ENCODE measurements around the gene ACOX3.
A peak's percentile ranks its signal among the peaks of the same experiment; 100 is the strongest.
"Not testable (repeated sequence)": the region's sequence is repeated elsewhere in the genome, so short reads cannot be mapped to it uniquely, and the experiment has no call there.

ACOX3 gene

DNA sequence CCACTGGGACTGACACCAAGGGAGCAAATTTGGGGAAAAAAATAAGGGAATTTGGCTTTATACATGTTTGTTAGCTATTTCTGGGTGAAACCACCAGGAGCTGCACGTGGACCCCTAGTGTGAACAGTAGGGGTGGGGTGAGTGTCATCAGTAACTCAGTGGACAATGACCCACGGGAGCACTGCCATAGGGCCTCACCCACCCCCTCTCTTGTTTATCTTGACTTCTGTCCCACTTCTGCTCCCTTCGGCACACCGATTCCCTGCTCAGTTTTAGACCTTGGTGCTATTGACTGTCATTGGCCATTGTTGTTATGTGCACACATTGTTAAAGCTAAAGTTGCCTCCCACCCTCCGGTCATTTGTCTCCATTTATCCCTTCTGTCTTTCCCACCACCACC, 9.0 kb downstream of the ACOX3 start:
- no peak for DNase-seq

DNA sequence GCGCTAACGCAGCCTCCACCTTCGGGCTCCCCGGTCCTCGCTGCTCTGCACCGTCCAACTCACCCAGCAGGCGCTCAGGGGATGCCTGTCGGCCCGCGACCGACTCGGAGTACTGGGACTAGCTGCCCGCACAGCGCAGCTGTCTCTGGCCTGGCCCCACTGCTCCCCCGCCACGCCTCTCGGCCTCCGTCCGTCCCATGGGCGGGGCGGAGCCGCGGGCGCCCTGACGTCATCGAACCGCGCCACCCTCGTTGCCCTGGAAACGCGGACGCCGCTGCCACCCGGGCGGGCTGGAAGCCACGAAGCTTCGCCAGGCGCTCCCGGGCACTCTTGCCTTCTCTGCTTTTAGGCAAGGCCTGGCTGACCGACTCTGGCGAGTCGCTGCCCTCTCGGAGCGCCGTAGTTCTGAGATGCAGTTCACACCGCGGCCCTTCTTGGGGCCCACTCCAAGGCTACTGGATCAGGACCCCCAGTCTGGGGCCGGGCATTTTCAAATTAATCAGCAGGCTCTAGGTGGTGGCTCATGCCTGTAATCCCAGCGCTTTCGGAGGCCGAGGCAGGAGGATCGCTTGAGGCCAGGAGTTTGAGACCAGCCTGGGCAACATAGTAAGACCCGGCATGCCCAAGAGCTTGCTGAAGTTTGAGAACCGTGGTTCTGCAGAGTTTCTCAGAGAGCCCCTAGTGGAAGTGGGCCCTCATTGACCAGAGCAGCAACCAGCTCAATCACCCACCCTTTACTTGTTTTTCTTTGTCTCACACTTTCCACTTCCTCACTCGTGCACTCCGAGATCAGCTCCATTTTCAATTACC, 12.0 kb downstream of the ACOX3 start:
- DNase-seq = peak; percentile 59

DNA sequence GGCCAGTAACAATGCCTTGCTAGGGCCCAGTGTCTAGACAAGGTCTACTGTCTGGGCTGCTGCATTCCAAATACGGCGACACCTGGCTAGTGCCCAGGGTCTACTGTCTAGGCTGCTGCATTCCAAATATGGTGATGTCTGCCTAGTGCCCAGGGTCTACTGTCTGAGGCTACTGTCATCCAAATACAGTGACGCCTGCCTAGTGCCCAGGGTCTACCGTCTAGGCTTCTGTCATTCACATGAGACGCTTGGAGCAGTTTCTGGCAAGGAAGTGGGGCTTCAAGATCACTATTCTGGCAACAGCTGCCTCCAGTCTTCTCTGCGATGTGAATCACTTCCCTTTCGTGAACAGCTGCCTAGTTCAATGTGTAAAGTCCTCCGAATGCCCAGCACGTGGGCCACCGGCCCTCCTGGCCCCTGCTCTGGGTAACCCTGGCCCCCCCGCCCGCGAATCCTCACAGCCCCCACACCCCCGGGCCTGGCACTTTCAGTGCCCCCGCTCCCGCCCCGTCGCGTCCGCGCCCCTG, 12.7 kb downstream of the ACOX3 start:
- no peak for DNase-seq

DNA sequence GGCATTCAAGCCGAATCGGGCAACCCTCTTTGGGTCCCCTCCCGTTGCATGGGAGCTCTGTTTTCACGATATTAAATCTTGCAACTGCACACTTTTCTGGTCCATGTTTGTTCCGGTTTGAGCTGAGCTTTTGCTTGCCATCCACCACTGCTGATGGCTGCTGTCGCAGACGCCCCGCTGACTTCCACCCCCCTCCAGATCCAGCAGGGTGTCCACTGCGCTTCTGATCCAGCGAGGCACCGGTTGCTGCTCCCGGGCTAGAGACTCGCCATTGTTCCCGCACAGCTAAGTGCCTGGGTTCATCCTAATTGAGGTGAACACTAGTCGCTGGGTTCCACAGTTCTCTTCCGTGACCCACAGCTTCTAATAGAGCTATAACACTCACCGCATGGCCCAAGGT, 13.3 kb downstream of the ACOX3 start:
- DNase-seq = no peak

DNA sequence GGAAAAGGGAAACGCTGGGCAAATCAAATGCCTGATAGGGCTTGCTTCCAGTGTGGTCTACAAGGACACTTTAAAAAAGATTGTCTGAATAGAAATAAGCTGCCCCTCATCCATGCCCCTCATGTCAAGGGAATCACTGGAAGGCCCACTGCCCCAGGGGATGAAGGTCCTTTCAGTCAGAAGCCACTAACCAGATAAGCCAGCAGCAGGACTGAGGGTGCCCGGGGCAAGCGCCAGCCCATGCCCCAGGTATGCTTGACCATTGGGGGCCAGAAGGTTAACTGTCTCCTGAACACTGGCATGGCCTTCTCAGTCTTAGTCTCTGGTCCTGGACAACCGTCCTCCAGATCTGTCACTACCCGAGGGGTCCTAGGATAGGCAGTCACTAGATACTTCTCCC, 17.7 kb downstream of the ACOX3 start:
- DNase-seq = no peak

DNA sequence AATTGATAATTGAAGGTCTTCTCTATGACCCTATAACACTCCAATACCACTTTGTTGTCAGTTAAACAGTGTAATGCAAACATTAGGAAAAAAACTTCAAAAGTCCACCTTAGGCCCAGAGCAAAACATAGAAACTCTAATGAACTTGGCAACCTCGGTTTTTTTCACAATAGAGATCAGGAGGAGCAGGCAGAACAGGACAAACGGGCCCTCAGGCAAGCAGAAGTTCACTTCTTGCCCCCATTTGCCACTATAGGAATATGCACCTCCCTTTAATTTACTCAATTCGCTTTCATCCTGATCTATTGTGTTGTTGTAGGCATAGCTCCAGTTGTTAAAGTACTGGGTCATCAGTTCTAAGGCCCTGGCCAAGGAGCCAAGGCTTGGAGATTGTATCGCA, 18.2 kb downstream of the ACOX3 start:
- DNase-seq = no peak

DNA sequence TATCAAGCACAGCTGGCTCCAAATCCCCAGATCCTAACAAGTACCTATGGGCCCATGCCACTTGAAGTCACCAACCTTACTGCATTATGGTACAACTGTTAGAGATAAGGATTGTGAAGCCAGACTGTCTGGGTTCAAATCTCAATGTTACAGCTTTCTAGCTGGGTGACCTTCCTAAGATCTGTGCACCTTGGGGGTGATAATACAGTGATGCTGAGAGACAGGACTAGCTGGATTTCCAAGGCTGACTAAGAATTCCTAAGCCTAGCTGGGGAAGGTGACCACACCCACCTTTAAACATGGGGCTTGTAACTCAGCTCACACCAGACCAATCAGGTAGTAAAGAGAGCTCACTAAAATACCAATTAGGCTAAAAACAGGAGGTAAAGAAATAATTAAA, 20.4 kb downstream of the ACOX3 start:
- DNase-seq = not testable (repeated sequence)

DNA sequence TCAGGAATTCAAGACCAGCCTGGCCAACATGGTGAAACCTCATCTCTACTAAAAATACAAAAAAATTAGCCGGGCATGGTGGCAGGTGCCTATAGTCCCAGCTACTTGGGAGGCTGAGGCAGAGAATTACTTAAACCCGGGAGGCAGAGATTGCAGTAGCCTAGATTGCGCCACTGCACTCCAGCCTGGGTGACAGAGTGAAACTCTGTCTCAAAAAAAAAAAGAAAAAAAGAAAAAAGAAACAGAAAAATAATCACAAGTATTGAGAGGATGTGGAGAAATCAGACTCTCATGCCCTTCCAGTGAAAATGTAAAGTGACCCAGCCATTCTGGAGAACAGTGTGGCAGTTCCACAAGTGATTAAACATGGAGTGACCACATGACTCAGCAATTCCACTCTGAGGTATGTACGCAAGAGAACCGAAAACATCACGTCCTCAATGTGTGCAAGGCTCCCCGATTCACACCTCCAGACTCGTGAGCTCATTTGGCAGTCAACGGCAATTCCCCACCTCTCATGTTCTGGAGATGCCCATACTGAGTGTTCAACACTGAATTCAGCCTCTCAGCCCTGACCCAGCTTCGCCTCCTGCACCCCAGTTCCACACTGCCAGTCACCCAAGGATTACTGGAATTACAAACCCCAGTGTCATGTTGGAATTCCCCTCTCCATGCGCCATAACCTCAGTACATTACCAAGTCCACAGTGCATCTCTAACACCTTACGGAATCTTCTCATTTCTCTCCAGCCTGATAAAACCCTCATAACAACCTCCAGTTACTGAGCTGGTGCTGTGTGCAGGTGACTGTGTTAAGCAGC, 21.1 kb downstream of the ACOX3 start:
- no peak for DNase-seq

DNA sequence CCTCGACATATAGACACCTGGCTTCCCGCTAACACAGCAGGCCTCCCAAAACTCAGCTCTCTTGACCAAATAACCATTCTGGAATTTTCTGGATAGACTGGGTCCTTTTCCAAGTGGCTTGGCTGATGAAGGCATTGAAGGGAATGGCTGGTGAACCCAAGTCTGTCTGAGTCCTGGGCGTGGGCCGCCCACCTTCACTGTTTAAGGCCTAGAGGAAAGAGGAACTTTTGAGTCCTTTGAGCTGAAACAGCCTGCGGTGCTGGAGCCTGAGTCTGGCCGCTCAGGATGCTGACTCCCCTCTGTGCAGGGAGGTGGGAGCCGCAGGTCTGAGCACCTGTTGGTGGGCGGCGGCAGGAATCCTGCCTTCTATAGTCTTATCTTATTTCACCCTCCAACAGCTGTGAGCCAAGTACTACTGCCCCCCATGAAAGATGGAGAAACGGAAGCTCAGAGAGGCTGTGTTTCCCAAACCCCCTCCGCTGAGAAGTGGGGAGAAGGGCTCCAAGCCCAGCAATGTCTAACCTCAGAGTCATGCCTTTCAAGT, 23.4 kb downstream of the ACOX3 start:
- no peak for DNase-seq

DNA sequence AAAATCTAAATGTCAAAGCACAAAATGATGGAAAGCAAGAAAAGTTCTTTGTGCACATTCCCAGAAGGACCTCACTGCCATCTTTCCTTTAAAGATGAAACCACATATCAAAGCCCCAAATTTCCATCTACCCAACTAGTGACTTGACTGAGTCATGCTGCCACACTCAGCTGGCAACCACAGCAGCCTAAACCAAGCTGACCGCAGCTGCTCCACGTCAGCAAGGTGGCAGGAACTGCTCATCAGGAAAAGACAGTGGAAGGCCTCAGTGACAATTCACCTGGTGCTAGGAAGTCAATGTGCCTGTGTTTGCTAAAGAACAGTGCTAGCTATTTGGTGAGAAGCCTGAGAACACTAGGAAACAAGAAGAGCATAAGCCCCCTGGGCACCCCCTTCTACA, 26.1 kb downstream of the ACOX3 start:
- DNase-seq = no peak

DNA sequence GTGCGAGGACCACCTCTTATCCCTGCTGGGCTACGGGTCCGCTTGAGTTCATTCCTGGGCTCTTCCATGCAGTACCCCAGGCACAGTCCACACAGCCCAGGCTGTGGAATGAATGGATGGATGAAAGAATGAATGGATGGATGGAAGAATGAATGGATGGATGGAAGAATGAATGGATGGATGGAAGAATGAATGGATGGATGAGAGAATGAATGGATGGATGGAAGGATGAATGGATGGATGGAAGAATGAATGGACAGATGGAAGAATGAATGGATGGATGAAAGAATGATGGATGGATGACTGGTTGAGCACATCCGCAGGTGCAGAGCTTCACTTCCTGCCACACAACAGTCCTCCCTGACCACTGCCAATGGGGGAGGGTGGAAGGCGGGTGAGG, 28.2 kb downstream of the ACOX3 start:
- no peak for DNase-seq

DNA sequence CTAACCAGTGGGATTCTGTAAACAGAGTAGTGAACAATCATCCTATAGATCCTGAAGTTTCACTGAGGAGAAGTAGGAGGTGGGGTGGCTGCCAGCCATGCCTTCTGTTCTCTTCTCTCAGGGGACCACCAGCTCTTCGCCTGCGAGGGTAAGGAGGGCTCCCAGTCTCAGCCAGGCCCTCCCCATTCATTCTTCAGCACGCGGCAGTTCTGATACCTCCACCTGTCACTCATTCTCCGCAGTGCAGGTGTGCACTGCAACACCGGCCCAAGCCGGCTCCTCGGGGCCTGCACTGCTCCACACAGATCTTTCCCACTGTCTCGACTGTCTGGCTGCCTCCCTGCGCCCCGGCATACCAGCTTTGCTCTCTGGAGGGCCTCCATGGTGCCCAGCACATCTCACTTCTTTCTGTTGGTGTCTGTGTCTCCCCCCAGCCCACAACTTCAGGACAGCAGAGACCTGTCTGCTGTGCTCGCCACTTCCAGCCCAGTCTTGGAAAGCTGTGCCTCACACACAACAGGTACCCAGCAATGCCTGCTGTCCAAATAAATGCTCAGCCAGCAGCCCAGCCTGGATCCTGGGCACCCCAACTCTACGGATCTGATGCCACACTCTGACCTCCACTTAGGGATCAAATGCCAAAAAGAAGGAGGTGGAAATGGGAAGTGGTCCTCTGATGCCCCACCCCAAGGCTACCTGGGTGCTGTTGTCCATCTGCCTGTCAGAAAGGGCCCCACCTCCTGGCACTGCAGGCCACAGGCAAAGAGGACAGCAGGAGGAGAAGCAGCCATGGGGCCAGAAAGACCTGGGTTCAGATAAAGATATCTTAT, 29.0 kb downstream of the ACOX3 start:
- no peak for DNase-seq

DNA sequence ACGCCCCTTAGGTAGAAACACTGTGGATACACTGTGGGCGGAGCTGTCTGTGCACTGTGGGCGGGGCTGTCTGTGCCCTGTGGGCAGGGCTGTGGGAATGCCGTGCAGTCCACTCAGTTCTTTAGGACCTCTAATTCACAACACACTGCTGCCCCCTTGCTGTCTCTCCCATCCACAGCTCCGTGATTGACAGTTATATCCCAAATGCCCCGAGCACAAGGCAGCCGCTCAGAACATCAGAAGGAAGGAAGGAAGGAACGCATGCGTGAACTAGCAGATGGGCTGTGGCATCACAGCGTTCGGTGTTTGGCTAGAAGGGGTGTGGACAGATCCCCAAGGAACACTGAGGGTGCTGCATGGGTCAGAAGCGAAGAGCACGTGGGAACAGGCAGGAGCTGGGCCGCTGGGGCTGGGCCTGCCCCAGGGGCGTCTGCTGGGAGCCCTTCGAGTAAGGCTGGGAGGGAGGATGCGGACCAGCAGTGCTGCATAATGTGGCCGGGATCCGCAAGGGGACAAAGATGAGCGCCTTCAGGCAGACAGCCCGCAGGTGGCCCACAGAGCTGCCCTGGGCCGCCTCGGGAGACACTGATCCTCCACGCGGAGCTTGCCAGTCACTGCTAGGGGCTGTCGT, 29.8 kb downstream of the ACOX3 start:
- no peak for DNase-seq

DNA sequence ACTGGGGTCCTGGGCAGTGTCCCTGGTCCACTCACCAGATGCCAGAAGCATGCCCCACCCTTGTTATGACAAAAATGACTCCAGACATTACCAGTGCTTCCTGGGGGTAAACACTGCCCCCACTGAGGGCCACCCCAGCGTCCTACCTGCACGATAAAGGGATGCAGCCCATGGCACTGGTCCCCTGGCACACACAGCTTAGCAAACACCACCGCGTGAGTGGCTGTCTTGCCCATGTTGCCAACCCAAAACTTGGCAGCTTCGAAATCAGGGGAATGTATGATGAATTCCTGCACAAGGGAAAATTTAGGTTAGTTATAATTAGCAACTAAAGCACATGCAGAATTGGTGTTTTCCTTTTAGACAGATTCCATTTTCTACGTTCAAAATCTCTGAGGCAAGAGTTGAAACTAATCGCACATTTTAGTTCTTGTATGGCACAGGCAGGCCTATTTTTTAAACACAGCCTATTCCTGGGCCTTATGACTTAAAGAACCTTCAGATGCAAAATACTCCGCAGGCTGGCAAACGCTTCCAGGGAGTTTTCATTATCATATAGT, 30.4 kb downstream of the ACOX3 start:
- no peak for DNase-seq

DNA sequence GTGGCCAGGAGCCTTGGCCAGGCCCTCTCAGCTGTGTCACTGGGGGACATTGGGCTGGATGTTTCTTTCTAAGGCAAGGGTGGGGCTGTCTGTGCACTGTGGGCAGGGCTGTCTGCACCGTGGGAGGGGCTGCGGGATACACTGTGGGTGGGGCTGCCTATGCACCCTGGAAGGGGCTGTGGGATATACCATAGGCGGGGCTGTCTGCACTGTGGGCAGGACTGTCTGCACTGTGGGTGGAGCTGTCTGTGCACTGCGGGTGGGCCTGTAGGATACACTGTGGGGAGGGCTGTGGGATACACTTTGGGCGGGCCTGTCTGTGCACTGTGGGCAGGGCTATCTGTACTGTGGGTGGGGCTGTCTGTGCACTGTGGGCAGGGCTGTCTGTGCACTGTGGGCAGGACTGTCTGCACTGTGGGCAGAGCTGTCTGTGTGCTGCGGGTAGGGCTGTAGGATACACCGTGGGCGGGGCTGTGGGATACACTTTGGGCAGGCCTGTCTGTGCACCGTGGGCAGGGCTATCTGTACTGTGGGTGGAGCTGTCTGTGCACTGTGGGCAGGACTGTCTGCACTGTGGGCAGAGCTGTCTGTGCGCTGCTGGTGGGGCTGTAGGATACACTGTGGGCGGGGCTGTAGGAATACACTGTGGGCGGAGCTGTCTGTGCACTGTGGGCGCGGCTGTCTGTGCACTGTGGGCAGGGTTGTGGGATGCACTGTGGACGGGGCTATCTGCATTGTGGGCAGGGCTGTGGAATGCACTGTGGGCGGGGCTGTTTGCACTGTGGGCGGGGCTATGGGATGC, 31.1 kb downstream of the ACOX3 start:
- no peak for DNase-seq

DNA sequence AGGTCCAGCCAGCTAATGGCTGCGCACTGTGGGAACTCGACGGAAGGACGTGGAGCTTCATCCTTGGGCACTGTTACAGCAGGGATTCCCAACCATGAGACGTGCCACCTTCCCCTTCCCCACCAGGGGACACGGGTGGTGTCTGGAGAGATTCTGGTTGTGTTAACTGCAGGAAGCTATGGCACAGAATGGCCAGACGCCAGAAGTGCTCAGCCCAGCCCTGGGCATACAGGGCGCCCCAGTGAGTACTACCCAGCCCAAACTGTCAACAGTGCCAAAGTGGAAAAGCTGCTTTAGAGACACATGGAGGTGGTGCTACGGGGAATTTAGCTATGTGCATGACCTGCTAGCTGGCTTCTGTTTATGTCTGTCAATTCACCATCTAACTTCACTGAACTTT, 32.8 kb downstream of the ACOX3 start:
- no peak for DNase-seq

DNA sequence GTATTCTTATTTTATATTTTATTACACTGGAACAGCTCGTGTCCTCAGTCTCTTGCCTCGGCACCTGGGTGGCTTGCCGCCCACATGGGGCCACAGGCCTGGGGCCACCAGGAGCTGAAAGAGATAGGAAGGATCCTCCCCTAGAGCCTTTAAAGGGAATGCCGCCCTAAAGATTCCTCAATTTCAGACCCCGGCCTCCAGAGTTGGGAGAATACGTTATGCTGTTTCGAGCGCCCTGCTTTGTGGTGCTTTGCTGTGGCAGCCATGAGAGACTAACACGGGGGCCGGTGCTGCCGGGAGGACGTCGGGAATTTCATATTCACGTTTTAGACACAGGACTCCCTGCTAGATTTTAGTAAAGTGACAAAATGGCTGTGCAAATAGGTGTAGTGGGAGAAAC, 33.2 kb downstream of the ACOX3 start:
- no peak for DNase-seq

DNA sequence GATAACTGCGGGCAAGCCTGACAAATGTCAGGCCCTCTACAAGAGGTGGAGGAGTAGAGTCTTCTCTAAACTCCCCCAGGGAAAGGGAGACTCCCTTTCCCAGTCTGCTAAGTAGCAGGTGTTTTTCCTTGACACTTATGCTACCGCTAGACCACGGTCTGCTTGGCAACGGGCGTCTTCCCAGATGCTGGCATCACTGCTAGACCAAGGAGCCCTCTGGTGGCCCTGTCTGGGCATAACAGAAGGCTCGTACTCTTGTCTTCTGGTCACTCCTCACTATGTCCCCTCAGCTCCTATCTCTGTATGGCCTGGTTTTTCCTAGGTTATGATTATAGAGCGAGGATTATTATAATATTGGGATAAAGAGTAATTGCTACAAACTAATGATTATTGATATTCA, 33.6 kb downstream of the ACOX3 start:
- DNase-seq = not testable (repeated sequence)

DNA sequence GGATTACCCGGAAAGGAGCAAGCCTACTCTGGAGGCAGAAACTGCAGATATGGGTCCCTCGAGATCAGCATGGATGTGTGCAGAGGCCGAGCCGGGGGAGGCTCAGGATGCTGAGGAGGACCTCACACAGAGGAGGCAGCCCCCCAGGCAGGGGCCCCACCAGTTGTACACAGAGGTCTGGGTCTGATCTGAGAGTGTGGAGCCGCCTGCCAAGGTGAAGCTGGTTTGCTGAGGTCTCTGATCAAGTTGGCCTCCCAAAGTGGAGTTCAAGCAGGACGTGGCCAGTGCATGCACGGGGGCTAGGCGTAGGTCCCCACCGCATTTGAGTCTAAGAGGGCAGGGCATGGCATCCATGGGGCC, 35.0 kb downstream of the ACOX3 start:
- DNase-seq = no peak

DNA sequence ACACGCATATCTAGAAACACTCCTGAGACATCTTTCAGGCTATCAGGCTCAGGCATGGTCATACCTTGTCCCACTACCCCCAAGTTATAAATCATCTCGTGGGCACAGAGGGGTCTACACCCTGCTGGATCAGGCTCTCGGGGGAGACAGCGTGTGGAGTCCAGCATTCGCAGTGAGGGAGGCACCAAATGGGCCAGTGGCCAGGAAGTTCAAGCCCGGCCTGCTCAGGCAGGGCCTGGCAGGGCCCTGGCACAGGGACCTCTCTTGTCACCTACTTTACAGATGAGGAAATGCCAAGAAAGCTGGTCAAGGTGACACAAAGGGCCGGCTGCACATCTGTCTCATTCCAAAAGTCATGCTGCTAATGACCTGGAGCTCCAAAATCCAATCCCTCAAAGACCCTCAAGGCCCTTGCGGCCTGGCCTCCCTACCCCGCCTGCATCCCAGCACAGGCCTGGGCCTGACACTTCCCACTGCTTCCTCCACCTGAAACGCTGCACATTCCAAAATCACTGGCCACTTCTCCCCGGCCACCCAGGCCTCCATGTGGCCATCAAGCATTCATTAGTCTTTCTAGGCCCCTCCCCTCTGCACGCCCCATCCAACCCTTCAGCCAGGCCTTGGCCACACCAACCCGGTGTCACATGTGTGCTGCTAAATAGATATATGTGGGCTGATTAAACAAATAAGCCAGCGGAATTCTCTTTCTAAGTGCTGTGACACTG, 35.6 kb downstream of the ACOX3 start:
- DNase-seq = no peak

DNA sequence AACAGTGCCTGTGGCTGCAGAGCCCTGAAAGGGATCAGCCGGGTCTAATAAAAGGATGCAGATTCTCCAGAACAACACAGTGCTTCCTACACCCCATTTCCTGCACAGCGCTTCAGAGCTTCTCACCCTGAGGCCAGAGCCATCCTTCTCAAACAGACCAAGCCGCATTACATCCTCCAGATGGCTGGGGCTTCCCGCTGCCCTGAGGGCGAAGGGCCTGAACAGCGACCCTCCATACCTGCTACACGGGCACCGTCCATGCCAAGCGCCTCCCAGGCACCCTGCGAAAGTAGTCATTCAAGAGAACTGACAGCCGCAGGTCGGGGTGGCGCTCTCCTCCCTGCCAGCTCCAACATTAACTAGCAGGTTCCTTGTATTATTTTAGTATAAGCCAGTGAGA, 36.5 kb downstream of the ACOX3 start:
- no peak for DNase-seq
